HG03045 (cell line): ENCODE measurements around the gene VWA8.
"Not testable (repeated sequence)": the region's sequence is repeated elsewhere in the genome, so short reads cannot be mapped to it uniquely, and the experiment has no call there.

ENCODE experiments used
- ATAC-seq: cut with Tn5 transposase; IDR thresholded peaks from one replicate; pipeline ENCODE4 v1.9.1; 2021; ENCODE audit warnings: mild to moderate bottlenecking, moderate library complexity; ENCODE audit not compliant: unreplicated experiment

VWA8 gene

GRCh38 chr13:41751734-41752445, 209.0 kb downstream of the VWA8 start:
- no peak for ATAC-seq

DNA sequence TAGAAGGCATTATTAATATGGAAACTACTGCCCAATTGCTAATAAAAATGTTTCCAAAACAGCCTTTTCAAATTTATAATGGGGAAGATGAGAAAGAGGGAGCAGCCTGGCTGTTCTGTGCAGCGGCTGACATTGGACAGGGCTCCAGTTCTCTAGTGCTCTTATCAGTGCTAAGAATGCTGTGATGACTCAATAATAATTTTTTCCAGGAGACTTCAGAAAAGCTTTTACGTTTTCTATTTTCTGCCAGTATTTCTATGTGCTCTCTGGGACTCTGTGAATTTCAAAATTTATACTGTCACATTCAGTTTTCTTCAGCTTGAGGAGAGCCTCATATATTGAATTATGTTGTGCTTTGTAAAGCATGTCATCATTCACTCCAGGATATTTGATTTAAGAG, 209.6 kb downstream of the VWA8 start:
- no peak for ATAC-seq

GRCh38 chr13:41746259-41746658, 214.7 kb downstream of the VWA8 start:
- ATAC-seq: no peak

- not testable (repeated sequence) for ATAC-seq
These were observed 215.4 kb downstream of the VWA8 start for GRCh38 chr13:41745496-41745895.

DNA sequence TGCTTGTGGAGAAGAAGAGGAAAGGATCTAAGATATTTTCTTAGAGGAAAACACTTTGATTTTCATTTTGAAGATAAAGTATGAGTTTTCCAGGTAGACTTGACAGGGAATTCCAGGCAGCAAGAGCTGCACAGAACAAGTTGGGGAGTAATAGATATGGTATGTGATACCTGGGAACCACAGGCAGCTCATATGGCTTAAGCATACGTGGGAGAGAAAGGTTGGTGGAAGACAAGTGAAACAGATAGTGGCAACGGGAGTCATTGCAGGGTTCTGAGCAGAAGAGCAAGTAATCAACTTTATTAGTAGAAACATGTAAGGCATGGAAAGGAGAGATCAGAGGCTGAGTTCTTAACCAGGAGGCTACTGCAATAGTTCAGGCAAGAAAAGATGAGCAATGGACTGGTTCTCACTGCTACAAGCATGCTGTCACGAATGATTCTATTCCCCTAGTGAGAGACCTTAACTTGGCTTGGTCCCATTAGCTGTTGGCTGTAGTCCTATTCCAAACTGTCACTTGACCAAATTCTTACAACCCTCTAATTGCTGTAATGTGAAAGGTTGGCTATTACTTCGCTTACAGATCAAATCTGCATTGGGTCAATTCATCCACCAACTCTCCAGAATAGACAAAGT, 217.9 kb downstream of the VWA8 start:
- no peak for ATAC-seq

GRCh38 chr13:41740479-41740878, 220.4 kb downstream of the VWA8 start:
- no peak for ATAC-seq

DNA sequence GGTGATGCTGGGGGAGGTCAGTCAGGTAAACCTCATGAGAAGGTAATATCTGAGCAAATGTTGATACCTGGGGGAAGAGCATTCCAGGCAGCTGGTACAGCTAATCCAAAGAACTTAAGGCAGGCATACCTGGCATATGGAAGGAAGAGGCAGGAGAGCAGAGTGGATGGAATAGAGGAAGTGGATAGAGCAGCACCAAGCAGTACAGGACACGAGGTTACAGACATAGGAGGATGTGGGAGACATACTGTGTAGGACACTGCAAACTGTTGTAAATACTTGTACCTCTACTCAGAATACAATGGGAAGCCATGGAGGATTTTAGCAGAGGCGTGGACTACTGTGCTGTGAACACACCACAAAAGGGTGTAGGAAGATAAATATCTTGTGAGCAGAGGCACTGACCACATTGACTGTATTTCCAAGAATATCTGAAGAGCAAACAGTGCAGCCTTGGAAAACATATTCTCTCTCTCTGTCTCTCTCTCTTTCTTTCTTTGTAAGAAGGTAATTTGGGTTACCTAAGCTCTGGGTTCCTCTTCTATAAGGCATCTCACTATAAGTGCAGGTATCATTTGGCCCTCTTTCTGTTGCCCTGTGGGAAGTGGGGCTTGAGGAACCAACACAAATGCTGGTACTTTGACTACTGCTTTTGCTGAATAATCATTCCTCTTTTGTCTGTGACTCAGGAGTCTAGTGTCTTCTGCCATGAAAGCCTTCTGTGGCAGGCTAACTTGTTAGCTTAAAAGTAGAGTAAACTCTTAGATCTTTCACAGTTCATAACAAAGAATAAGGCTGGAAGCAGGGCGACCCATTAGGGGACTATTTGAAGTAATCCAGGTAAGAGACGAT, 238.0 kb downstream of the VWA8 start:
- no peak for ATAC-seq

DNA sequence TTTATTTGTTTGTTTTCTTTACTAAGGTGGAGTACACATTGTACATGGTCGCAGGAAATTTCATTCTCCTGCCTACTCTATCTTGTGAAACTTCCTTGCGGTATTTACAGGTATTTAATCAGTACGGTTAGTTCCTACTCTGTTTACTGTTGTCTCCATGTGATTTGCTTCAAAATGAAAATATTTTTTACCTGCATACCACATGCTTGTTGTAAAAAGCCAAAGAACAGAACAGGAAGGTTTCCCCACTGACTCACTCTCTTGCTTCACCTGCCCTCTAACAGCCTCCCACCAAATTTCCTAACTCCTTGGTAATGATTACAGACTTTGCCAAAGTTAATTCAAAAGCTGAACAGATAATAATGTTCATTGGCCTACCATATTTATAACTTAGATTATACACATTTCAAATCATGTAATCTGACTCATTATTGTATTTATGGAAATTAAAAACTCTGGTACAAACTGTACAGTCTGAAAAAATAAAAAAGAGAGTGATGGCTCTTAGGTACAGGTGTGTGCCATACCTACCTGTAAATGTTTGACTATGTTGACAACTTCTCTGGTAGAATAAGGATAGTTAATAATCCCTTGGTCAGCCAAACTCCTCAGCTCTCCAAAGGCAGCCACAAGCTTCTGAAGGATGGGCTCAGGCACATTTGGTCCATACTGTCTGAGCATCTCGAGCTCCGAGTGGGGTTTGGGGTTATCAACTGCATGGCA, 239.9 kb downstream of the VWA8 start:
- ATAC-seq: no peak

GRCh38 chr13:41716236-41716635, 244.7 kb downstream of the VWA8 start:
- no peak for ATAC-seq

GRCh38 chr13:41713405-41713804, 247.5 kb downstream of the VWA8 start:
- ATAC-seq: no peak

DNA sequence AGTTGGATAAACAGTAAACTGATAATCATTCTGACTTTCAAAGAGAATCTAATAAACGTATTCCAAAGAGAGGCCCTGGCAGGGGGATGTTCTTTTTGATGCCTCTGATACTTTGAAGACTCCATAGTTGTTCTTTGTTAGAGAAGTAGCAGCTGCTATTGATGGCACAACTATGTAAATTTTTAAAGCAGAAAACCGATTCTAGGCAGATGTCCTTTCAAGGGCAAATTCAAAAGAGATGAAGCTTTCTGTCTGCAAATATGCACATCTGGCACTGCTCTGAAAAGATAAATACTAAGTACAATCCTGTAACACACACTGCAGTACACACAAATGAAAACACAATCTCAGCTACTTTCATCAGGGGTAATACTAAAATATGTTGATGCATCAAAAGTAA, 250.1 kb downstream of the VWA8 start:
- ATAC-seq: no peak

GRCh38 chr13:41709511-41709910, 251.4 kb downstream of the VWA8 start:
- no peak for ATAC-seq

DNA sequence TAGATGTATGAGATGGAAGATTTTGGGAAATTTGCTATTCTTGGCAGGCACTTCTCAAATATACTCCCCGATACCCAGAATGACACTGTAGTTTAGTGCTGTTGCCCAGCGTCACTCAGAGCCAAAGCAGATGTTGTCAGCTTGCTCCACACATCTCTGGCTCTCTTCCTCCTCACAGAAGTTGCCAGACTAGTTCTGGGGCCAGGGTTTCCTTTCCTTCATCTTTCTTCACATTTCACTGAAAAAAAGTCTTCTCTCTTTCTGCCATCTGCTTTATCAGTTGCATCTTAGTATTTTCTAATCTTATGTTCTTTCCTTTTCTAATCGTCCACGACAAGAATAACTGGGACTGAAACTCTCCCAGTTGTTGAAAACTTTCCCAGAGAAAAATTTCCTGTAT, 252.2 kb downstream of the VWA8 start:
- no peak for ATAC-seq

- ATAC-seq: no peak
These were observed 253.6 kb downstream of the VWA8 start for GRCh38 chr13:41707194-41707821.

GRCh38 chr13:41706152-41706551, 254.8 kb downstream of the VWA8 start:
- ATAC-seq: no peak

DNA sequence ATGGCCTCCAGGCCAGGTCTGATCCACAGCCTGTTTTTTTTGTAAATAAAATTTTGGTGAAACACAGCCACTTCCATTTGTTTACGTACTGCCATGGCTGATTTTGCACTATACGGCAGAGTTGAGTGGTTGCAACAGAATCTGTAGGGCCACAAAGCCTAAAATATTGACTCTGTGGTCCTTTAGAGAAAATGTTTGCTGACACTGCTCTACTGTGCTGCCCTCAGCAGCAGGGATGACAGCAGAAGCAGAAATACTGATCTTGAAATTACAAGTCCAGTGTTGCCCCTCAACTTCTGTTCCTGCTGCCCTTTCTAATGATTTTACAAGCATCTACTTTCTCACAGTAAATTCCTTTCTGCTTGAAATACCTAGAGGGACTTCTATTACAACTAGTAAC, 258.4 kb downstream of the VWA8 start:
- no peak for ATAC-seq

DNA sequence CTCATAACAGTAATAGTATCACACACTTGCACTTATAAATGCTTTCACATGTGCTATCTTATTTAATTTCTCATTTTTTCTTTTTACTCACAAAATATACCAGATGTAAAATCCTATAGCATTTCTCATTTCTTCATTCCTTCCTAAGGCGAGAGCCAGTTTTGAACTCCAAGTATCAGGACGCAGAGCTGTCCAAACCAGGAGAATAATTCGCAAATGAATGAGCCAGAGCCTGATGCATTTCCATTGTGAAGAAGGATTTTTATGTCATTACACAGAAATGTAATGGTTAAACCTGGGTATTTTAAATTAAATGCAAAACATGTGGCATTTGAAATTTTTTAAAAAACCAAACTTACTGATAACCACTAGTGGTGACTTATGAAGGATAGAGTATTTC, 259.2 kb downstream of the VWA8 start:
- ATAC-seq: no peak

- ATAC-seq: no peak
These were observed 260.1 kb downstream of the VWA8 start for GRCh38 chr13:41700790-41701310.

GRCh38 chr13:41699759-41700158, 261.1 kb downstream of the VWA8 start:
- ATAC-seq: no peak

DNA sequence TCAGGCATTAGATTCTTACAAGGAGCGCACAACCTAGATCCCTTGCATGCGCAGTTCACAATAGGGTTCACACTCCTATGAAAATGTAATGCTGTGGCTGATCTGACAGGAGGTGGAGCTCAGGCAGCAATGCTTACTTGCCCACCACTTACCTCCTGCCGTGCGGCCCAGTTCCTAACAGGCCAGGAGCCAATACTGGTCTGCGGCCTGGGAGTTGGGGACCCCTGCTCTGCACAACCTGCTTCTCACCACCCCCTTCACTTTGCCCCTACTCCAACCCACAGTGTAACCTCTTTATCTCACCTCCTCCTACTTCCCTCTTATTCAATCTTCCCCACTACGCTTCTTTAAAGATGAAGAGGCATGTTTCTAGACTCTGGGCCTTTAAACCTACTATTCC, 263.3 kb downstream of the VWA8 start:
- ATAC-seq: no peak
